ENCODE measurements around the gene LSAMP.

- TF ChIP-seq, protein P1, sequence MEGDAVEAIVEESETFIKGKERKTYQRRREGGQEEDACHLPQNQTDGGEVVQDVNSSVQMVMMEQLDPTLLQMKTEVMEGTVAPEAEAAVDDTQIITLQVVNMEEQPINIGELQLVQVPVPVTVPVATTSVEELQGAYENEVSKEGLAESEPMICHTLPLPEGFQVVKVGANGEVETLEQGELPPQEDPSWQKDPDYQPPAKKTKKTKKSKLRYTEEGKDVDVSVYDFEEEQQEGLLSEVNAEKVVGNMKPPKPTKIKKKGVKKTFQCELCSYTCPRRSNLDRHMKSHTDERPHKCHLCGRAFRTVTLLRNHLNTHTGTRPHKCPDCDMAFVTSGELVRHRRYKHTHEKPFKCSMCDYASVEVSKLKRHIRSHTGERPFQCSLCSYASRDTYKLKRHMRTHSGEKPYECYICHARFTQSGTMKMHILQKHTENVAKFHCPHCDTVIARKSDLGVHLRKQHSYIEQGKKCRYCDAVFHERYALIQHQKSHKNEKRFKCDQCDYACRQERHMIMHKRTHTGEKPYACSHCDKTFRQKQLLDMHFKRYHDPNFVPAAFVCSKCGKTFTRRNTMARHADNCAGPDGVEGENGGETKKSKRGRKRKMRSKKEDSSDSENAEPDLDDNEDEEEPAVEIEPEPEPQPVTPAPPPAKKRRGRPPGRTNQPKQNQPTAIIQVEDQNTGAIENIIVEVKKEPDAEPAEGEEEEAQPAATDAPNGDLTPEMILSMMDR (IDR thresholded peaks at IDR 0.05; ENCODE audit: insufficient read depth, low read depth, low read length) = no peak
- TF ChIP-seq EZH2 (IDR thresholded peaks at IDR 0.05; ENCODE audit: insufficient read depth, low read length) = no peak
Measured at GRCh38 chr3:116050311-116050915, 394.9 kb downstream of the LSAMP start.

Data from astrocyte (in vitro differentiated cells and primary cell).